ENCODE data around the gene DEF6.

DEF6 gene

DNA sequence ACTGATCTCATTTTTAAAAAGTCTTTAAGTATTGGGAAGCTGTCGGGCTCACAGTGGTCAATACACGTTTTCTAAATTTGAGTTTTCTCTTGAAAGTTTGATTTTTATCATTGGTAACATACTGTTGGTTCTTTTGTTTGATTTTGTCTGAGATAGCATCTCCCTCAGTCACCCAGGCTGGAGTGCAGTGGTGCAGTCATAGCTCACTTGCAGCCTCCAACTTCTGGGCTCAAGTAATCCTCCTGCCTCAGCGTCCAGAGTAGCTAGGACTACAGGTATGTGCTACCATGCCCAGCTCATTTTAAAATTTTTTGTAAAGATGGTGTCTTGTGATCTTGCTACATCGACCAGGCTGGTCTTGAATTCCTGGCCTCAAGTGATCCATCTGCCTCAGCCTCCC is 53.8 kb downstream of the DEF6 start:
- no peak for DNase-seq

- no peak for DNase-seq
Observed at GRCh38 chr6:35352735-35353134, 55.1 kb downstream of the DEF6 start.

DNA sequence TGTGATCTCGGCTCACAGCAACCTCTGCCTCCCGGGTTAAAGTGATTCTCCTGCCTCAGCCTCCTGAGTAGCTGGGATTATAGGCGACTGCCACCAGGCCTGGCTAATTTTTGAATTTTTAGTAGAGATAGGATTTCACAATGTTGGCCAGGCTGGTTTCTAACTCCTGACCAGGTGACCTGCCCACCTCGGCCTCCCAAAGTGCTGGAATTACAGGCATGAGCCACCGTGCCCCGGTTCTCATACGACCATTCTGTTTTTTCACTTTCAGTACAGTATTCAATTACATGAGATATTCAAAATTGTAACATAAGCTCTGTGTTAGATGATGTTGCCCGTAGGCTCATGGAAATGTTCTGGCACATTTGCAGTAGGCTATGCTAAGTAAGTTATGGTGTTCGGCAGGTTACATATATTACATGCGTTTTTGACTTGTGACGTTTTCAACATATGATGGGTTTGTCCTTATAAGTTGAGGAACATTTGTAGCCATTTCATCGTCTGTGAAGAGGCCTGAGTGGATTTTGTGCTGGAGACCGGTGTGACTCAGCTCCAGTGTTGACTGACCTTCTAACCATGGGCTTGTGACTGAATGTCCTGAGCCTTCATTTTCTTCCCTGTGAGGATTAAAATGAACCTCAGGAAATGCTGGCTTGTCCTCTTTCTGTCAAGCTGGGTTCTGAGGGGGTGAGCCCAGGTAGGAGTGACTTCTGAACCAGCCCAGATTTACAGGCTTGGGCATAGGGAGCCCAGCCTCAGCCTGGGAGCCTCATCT is 56.9 kb downstream of the DEF6 start:
- DNase-seq, result no peak

DNA sequence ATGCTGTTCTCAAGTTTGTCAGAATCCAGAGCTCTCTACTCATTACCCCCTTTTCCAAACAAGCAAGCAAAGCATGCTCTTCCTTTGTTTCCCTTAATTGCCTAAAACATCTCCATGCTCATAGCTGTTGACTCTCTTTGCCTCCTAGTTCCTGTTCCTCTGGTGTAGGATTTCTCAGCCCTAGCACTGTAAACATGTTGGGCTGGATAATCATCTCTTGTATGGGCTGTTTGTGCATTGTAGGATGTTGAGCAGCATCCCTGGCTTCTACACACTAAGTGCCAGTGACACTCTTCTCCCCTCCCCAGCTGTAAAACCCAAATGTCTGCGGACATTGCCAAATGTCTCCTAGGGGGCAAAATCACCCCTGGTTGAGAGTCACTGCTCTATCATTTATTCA is 58.8 kb downstream of the DEF6 start:
- no peak for DNase-seq

- no peak for DNase-seq
Observed at GRCh38 chr6:35357677-35358076, 60.1 kb downstream of the DEF6 start.

DNA sequence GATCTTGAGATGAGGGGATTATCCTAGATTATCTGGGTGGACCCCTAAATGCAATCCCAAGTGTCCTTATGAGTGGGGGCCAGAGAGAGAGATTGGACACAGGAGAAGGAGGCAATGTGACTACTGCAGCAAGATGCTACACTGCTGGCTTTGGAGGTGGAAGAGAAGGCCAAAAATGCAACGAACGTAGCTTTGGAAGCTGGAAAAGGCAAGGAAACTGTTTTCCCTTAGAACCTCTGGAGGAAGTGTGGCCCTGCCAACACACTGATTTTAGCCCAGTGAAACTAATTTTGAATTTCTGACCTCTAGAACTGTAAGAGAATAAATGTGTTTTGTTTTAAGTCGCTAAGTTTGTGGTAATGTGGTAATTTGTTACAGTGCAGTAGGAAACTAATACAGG is 60.5 kb downstream of the DEF6 start:
- no peak for DNase-seq

GRCh38 chr6:35359346-35359743 is 61.7 kb downstream of the DEF6 start:
- DNase-seq, result no peak

DNA sequence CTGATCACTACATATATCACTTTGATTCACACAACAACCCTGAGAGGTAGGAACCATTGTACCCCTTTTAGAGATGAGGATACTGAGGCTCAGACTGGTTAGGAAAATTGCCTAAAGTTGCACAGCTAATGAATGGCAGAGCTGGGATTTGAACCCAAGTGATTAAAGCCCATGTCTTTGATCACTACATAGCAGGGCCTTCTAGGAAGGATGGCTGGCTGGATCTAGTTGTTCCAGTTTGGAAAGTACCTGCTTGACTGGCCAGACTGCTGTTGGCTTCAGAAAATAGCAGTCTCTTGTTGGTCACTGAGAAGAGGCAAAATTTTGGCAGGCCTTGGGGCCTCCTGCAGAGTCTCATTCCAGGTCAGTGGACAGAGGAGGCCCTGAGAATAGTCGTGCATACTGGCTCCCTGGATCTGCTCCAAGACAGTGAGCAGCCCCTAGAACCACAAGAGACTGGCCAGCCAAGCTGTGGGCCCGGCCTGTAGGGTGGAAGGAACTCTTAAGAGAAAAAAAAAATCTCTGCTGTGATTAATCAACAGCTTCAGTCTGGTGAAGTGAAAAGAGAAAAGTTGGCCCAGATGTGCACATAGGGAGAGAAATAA is 62.2 kb downstream of the DEF6 start:
- DNase-seq, result no peak

- DNase-seq, result no peak
Observed at GRCh38 chr6:35360349-35361138, 62.9 kb downstream of the DEF6 start.

GRCh38 chr6:35362200-35362599 is 64.6 kb downstream of the DEF6 start:
- DNase-seq, result no peak

DNA sequence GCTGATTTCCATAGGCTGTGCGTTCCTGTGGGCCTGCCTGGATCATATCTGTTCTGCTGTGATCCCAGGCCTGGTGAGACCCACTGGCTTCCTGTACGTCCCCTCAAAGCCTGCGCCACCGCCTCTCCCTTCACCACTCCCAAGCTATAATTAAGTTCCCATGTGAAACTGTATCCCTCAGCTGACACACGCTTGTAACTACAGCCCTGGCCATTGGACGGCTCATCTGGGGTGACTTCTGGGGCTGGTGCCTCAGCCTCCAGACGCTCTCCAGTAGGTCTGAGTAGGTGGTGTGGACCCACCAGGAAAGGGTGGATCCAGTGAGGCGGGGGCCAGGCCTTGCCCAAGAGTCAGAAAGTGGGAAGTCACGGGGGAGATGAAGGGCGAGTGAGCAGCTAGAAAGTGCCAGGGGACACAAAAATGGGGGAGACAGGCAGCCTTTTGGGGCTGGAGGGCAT is 65.7 kb downstream of the DEF6 start:
- DNase-seq, result no peak

DNA sequence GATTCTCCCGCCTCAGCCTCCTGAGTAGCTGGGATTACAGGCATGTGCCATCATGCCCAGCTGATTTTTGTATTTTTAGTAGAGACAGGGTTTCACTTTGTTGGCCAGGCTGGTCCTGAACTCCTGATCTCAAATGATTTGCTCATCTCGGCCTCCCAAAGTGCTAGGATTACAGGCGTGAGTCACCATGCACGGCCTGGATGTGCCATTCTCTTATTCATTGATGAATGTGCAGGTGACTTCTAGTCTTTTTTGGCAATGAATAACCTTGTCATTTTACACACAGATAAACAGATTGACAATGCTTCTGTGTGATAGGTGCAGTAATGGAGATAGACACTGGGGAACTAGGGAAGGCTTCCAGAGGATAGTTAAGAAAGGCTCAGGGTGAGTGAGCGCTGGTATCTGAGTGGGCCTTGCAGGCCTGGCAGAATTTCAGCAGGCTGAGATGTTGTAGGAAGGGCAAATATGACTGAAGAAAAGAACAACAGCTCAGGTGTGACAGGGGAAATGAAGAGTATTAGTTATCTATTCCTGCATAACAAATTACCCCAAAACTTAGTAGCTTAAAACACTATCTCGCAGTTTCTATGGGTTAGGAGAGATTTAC is 68.1 kb downstream of the DEF6 start:
- DNase-seq, result no peak

DNA sequence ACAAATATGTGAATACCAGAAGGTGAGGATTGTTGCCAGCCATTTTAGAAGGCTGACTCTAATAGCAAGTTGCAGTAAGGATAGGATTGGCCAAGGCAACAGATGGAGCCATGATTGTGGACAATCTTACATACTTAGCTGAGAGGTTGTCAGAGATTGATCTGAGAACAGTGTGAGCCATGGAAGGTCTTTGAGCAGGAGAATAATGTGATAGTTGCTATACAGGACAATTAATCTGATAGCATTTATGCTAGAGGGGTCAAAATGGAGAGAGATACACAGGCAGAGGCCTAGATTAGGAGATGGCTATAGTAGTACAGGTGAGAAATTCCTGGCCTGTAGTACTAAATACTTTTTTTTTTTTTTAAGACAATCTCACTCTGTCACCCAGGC is 68.6 kb downstream of the DEF6 start:
- DNase-seq, result no peak

DNA sequence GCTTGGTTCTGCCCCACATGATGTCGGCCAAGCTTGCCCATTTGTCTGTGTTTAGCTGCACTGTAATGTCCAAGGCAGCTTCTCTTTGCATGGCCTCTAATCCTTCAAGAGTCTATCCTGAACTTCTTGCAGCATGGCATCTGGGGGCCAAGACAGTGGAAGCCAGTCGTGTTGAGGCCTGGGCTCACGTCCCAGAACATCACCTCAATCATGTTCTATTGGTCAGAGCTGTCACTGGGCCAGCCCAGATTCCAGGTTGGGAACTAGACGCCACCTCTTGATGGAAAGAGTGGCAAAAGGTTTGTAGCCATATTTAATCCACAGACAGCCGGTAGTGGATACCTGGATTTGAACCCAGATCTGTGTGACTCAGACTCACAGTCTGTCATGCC is 70.0 kb downstream of the DEF6 start:
- no peak for DNase-seq

- no peak for DNase-seq
Observed at GRCh38 chr6:35368038-35368887, 70.6 kb downstream of the DEF6 start.

GRCh38 chr6:35370124-35370741 is 72.6 kb downstream of the DEF6 start:
- peak; percentile 75 for DNase-seq

DNA sequence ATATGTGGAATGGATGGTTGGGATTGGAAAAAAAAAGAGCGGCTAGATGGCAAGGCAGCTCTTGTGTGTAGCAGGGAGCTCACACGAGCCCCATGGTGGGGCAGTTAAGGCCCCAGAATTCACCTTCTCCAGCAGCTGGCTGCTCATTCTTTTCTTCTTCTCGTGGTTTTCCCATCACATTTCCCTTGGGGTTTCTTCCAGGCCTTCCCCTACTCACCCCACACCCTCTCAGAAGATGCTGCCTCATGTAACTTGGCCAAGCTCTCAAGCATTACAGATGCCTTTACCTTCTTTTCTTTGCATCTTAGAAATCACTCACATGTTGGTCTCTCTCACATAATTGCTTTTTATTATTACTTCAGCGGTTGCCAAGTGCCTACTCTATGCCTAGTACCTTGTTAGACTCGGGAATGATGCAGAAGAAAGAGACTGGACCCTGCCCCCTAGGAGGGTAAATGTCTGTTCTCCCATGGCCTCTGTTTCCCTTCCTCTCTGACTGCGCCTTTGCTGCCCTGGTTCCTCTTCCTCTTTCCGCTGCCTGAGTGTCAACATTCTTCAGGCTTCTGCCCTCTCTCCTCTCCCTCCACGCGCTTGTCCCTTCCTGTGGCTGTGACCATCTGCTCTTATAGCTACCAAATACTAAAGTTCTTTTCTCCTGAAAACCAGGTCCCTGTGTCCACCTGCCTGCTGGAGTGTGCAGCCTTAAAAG is 73.3 kb downstream of the DEF6 start:
- DNase-seq, result peak; percentile 35

Data from hematopoietic multipotent progenitor cell treated with erythropoietin and hydrocortisone succinate and interleukin-3 and kit ligand, for 6 days (in vitro differentiated cells).